Endothelial cell of umbilical vein (primary cell): Measurements from ENCODE around the gene PIP5K1C. TPM values are rescaled to one million over a fixed set of nuclear protein-coding genes. Genes with fewer than 3 reads are reported as not detected.

Experiments
- BruUV-seq: library from RNA; stranded (reverse); fragments of 400-500 nt; replicated peaks from 2 replicates; lab custom pipeline; 2021; lab: Mats Ljungman, UMichigan
- CTCF ChIA-PET: fragments of 300-600, 350-600 bp; sonication (Branson Sonifier 250); formaldehyde crosslinking; loops from one replicate; lab custom pipeline; 2021; ENCODE audit warnings: antibody characterized with exemption, inconsistent platforms; lab: Charles Lee
- POLR2A ChIA-PET: fragments of 300-600, 350-600 bp; sonication (Branson Sonifier 250); formaldehyde crosslinking; loops from one replicate; lab custom pipeline; 2021; ENCODE audit warnings: antibody characterized with exemption, inconsistent platforms; lab: Charles Lee
- DNase-seq: peaks from one replicate; pipeline ENCODE4 v3.0.0-alpha.2; 2011; ENCODE audit warnings: low read depth, low spot score
- FAIRE-seq: peaks from 2 replicates; lab custom pipeline; 2011; peaks lifted over from hg19 to GRCh38; lab: Jason Lieb, UNC
- H2AFZ ChIP-seq: 2 replicates; pipeline ENCODE4 v1.6.0; 2012; ENCODE audit warnings: low read depth, low read length, control low read depth, inconsistent platforms
- H3K27ac ChIP-seq: 2 replicates; pipeline ENCODE4 v1.5.1; 2011; ENCODE audit warnings: low read depth, mild to moderate bottlenecking, control low read depth, low read length, moderate library complexity; ENCODE audit not compliant: insufficient read depth
- H3K27me3 ChIP-seq, 2 experiments: 2 replicates each; pipeline versions ENCODE4 v1.6.0 to v1.6.1; 2011; ENCODE audit warnings: low read length in 2 of 2, mixed read lengths in 1 of 2; ENCODE audit not compliant: control insufficient read depth in 2 of 2, insufficient read depth in 2 of 2
- H3K36me3 ChIP-seq, 2 experiments: 2 replicates in 1 of 2; 3 replicates in 1 of 2; pipeline ENCODE4 v1.5.1; 2011; ENCODE audit warnings: low read length in 2 of 2, mild to moderate bottlenecking in 1 of 2, moderate library complexity in 1 of 2; ENCODE audit not compliant: control insufficient read depth in 2 of 2, insufficient read depth in 2 of 2; ENCODE audit errors: extremely low read depth in 1 of 2
- H3K4me1 ChIP-seq: 3 replicates; pipeline ENCODE4 v1.5.1; 2011; ENCODE audit warnings: mild to moderate bottlenecking, low read length; ENCODE audit not compliant: control insufficient read depth, insufficient read depth; ENCODE audit errors: extremely low read depth
- H3K4me2 ChIP-seq: 2 replicates; pipeline ENCODE4 v1.6.1; 2011; ENCODE audit warnings: low read length, control low read depth, mixed read lengths; ENCODE audit not compliant: insufficient read depth
- H3K4me3 ChIP-seq, 3 experiments: fragments of 200-600 bp in 1 of 3; sonication (generic), shearing (Covaris generic) in 1 of 3; replicated peaks in 1 of 3; 2 replicates each; pipeline ENCODE4 v1.5.1; 2011 to 2016; ENCODE audit warnings: control low read depth in 3 of 3, low read length in 3 of 3, mild to moderate bottlenecking in 2 of 3, inconsistent platforms in 1 of 3, low read depth in 1 of 3, moderate library complexity in 1 of 3; ENCODE audit not compliant: insufficient read depth in 1 of 3
- H3K79me2 ChIP-seq: 2 replicates; pipeline ENCODE4 v1.6.0; 2012; ENCODE audit warnings: low read length, inconsistent platforms; ENCODE audit not compliant: control insufficient read depth, insufficient read depth
- H3K9ac ChIP-seq: replicated peaks from 2 replicates; pipeline ENCODE3; 2011; ENCODE audit warnings: low read length, control low read depth; ENCODE audit not compliant: insufficient read depth; ENCODE audit errors: extremely low read depth
- H3K9me1 ChIP-seq: replicated peaks from 3 replicates; pipeline ENCODE4 v1.6.0; 2011; ENCODE audit warnings: mild to moderate bottlenecking, low read length; ENCODE audit not compliant: control insufficient read depth, insufficient read depth; ENCODE audit errors: extremely low read depth
- H3K9me3 ChIP-seq: replicated peaks from 2 replicates; pipeline ENCODE4 v1.5.1; 2012; ENCODE audit warnings: low read length, inconsistent platforms; ENCODE audit not compliant: control insufficient read depth, insufficient read depth
- H4K20me1 ChIP-seq: replicated peaks from 2 replicates; pipeline ENCODE3; 2011; ENCODE audit warnings: mild to moderate bottlenecking, low read length; ENCODE audit not compliant: control insufficient read depth, insufficient read depth; ENCODE audit errors: extremely low read depth
- CTCF ChIP-seq, 2 donors: IDR thresholded peaks; 1 replicate in 1 of 2; 2 replicates in 1 of 2; pipeline ENCODE4 v1.5.1; 2011; ENCODE audit warnings: low read length in 2 of 2, mild to moderate bottlenecking in 2 of 2, moderate library complexity in 2 of 2, control low read depth in 1 of 2, inconsistent platforms in 1 of 2, low read depth in 1 of 2; ENCODE audit not compliant: insufficient read depth in 1 of 2; ENCODE audit errors: extremely low read depth in 1 of 2
- EZH2 ChIP-seq: IDR thresholded peaks from 2 replicates; pipeline ENCODE4 v1.6.1; 2012; ENCODE audit warnings: borderline replicate concordance, low read depth, mild to moderate bottlenecking, moderate library complexity, low read length, inconsistent platforms; ENCODE audit not compliant: severe bottlenecking
- FOS ChIP-seq: IDR thresholded peaks from 2 replicates; pipeline ENCODE4 v1.6.1; 2011; ENCODE audit warnings: mild to moderate bottlenecking, low read length, moderate library complexity, borderline replicate concordance; ENCODE audit not compliant: insufficient read depth
- GATA2 ChIP-seq: IDR thresholded peaks from 2 replicates; pipeline ENCODE4 v1.7.0; 2011; ENCODE audit warnings: low read depth, mild to moderate bottlenecking, moderate library complexity, mixed read lengths, low read length; ENCODE audit not compliant: insufficient read length, insufficient read depth
- JUN ChIP-seq: IDR thresholded peaks from 2 replicates; pipeline ENCODE4 v1.6.1; 2011; ENCODE audit warnings: borderline replicate concordance, low read depth; ENCODE audit not compliant: insufficient read length, insufficient read depth
- MAX ChIP-seq: IDR thresholded peaks from 2 replicates; pipeline ENCODE4 v1.6.1; 2011; ENCODE audit not compliant: insufficient read depth, insufficient read length
- MYC ChIP-seq: IDR thresholded peaks from one replicate; pipeline ENCODE4 v1.6.1; 2011; ENCODE audit warnings: mild to moderate bottlenecking, low read depth, low read length
- POLR2A ChIP-seq: IDR thresholded peaks from 2 replicates; pipeline ENCODE4 v1.6.1; 2012; ENCODE audit warnings: low read depth, mild to moderate bottlenecking, control low read depth, low read length
- POLR2AphosphoS5 ChIP-seq: IDR thresholded peaks from 2 replicates; pipeline ENCODE4 v1.6.1; 2012; ENCODE audit warnings: low read depth, mild to moderate bottlenecking, control low read depth, low read length, moderate library complexity; ENCODE audit not compliant: insufficient read depth
- dilution Hi-C: fragments of 300-500 bp; cut with MboI; formaldehyde crosslinking; loops from one replicate; pipeline ENCODE4 v1.15.0; 2019; ENCODE audit warnings: low sequenced_read_pairs; ENCODE audit not compliant: extremely low pct_ligation_motif_present
- intact Hi-C: fragments of 100-400 bp; cut with micrococcal nuclease; formaldehyde crosslinking; loops from one replicate; pipeline ENCODE4 v1.10.0; 2022
- polyA plus RNA-seq, 4 experiments: library from polyadenylated mRNA; depleted of rRNA in 3 of 4; stranded (reverse) in 3 of 4; unstranded in 1 of 4; fragments of >200 nt; gene quantifications; 2 replicates each; pipeline versions ENCODE4 v1.2.1 to v1.2.3, GENCODE V29; 2011 to 2012; ENCODE audit warnings: missing spikeins in 1 of 4
- total RNA-seq: library from RNA; stranded (reverse); gene quantifications from 2 replicates; pipeline ENCODE4 v1.2.3, GENCODE V29; 2021

PIP5K1C gene
- total and polyA plus RNA-seq, 2 donors (not counting 3 experiments of a cell fraction or from before 2014, with no cell fraction given) = 31.6 to 79.5 TPM

DNA sequence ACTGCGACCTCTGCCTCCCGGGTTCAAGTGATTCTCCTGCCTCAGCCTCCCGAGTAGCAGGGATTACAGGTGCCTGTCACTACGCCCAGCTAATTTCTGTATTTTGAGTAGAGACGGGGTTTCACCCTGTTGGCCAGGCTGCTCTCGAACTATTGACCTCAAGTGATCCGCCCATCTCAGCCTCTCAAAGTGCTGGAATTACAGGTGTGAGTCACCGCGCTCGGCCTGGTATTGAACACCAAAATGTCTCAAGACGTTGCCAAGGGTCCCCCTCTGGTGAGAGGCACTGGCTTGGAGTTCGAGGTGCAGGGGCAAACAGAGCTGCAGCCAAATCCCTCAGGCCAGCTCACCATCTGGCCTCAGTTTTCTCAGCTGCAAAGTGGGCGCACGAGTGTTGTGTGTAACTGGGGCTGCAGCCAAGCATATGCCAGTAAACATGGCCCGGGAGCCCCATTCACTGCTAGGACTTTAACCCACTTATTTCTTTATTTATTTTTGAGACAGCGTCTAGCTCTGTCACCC lies 15.9 kb upstream of the PIP5K1C start:
- intact Hi-C loops = no loop called here
- no TSS peak for BruUV-seq
- no peak overlapping the region for H3K4me2 ChIP-seq
- H3K4me1 ChIP-seq = no peaks in the 10 kb centered on the region
- no peak overlapping the region for H3K4me3 ChIP-seq
- ChIA-PET POLR2A (interaction anchor here (0.7 kb wide), 1 partner anchor 656 kb away, joined by 3 read pairs; no protein-coding TSS in a partner anchor), CTCF (interaction anchor here (1.1 to 1.3 kb wide), 2 partner anchors 10 to 16 kb away, joined by 3 read pairs; no protein-coding TSS in a partner anchor)
- no peaks in the 10 kb centered on the region for H3K36me3 ChIP-seq
- no peak overlapping the region for H3K9ac ChIP-seq
- no peaks in the 10 kb centered on the region for H4K20me1 ChIP-seq
- H3K79me2 ChIP-seq = no peaks in the 10 kb centered on the region
- no peaks in the 10 kb centered on the region for H3K9me3 ChIP-seq
- dilution Hi-C loops = no loop called here
- DNase-seq (no peak), FAIRE-seq (no peak)
- no peak overlapping the region for H3K27ac ChIP-seq
- H2AFZ ChIP-seq = no peak overlapping the region
- peaks cover 3 to 6% of the 10 kb centered on the region in 2 experiments for H3K27me3 ChIP-seq
- no peak for TF ChIP-seq POLR2AphosphoS5
- no peak for TF ChIP-seq POLR2A
- TF ChIP-seq JUN = no peak
- no peak for TF ChIP-seq EZH2
- TF ChIP-seq MAX = no peak
- TF ChIP-seq FOS = no peak
- no peak for TF ChIP-seq CTCF (IDR thresholded peaks at IDR 0.05; ENCODE audit: extremely low read depth in 1 of 2, insufficient read depth in 1 of 2, low read depth in 1 of 2, low read length in 2 of 2)
- TF ChIP-seq GATA2 = no peak
- TF ChIP-seq MYC = no peak
- H3K9me1 ChIP-seq = no peaks in the 10 kb centered on the region
